K562 (cell line): ENCODE results near the gene PYROXD2. TPM values are rescaled to one million over a fixed set of nuclear protein-coding genes. Genes with fewer than 3 reads are reported as not detected.

Experiments
- ATAC-seq: fragments of 200-7000 bp; cut with Tn5 transposase; 3 replicates; pipeline ENCODE4 v1.9.1; 2020; ENCODE audit warnings: moderate library complexity
- BruUV-seq: library from RNA; stranded (reverse); fragments of 400-500 nt; replicated peaks from 2 replicates; lab custom pipeline; 2021; lab: Mats Ljungman, UMichigan
- CTCF ChIA-PET: fragments of 300-600 bp; formaldehyde crosslinking; extraction: SDS; loops from one replicate; lab custom pipeline; 2021; ENCODE audit warnings: low intra/inter-chr PET ratio; lab: Yijun Ruan, JAX
- POLR2A ChIA-PET: fragments of 300-600, 350-650 bp; sonication (Branson Sonifier 250); formaldehyde crosslinking; extraction: SDS; loops from one replicate; lab custom pipeline; 2021; ENCODE audit warnings: antibody characterized with exemption, inconsistent platforms; lab: Yijun Ruan, JAX
- DNase-seq, 4 experiments: peaks; one replicate each; pipeline versions ENCODE4 v3.0.0 to v3.0.0-alpha.2; 2011 to 2018; ENCODE audit warnings: low spot score in 3 of 4, mixed read lengths in 3 of 4; ENCODE audit errors: extremely low read depth in 1 of 4
- FAIRE-seq: peaks from 2 replicates; lab custom pipeline; 2011; peaks lifted over from hg19 to GRCh38; lab: Jason Lieb, UNC
- H2AFZ ChIP-seq: 2 replicates; pipeline ENCODE4 v1.6.0; 2011; ENCODE audit warnings: low read depth, low read length, control low read depth, inconsistent platforms
- H3K27ac ChIP-seq: fragments of 200-600 bp; 3 replicates; pipeline ENCODE4 v1.8.0; 2011; ENCODE audit warnings: low read depth, mild to moderate bottlenecking, control low read depth, inconsistent platforms, low read length, moderate library complexity, mixed read lengths; ENCODE audit errors: extremely low read depth
- H3K27me3 ChIP-seq, 2 experiments: fragments of 300-600 bp in 1 of 2; 2 replicates in 1 of 2; 3 replicates in 1 of 2; pipeline versions ENCODE4 v1.6.0 to v1.8.0; 2011; ENCODE audit warnings: inconsistent platforms in 2 of 2, low read length in 2 of 2, mild to moderate bottlenecking in 1 of 2, mixed read lengths in 1 of 2, moderate library complexity in 1 of 2; ENCODE audit not compliant: control insufficient read depth in 2 of 2, insufficient read depth in 2 of 2
- H3K36me3 ChIP-seq: fragments of 300-600 bp; 3 replicates; pipeline ENCODE4 v1.8.0; 2011; ENCODE audit warnings: mild to moderate bottlenecking, low read length, inconsistent platforms; ENCODE audit not compliant: control insufficient read depth, insufficient read depth
- H3K4me1 ChIP-seq, 2 experiments: fragments of 200-600 bp in 1 of 2; replicated peaks in 1 of 2; 2 replicates in 1 of 2; 3 replicates in 1 of 2; pipeline versions ENCODE4 v1.5.1 to v1.8.0; 2011; ENCODE audit warnings: inconsistent platforms in 2 of 2, low read length in 2 of 2, mild to moderate bottlenecking in 1 of 2, mixed read lengths in 1 of 2, moderate library complexity in 1 of 2; ENCODE audit not compliant: control insufficient read depth in 2 of 2, insufficient read depth in 2 of 2
- H3K4me2 ChIP-seq: 2 replicates; pipeline ENCODE4 v1.6.1; 2011; ENCODE audit warnings: low read length, control low read depth, inconsistent platforms, mixed read lengths; ENCODE audit not compliant: insufficient read depth
- H3K4me3 ChIP-seq: fragments of 200-600 bp; sonication (generic), shearing (Covaris generic); 2 replicates; pipeline ENCODE4 v1.5.1; 2016; ENCODE audit warnings: control low read depth, inconsistent platforms
- H3K79me2 ChIP-seq: fragments of 200-600 bp; 3 replicates; pipeline ENCODE4 v1.8.0; 2011; ENCODE audit warnings: low read length, inconsistent platforms; ENCODE audit not compliant: control insufficient read depth, insufficient read depth
- H3K9ac ChIP-seq, 2 experiments: 2 replicates each; pipeline versions ENCODE4 v1.6.0 to v1.6.1; 2011; ENCODE audit warnings: low read depth in 2 of 2, low read length in 2 of 2, control low read depth in 1 of 2, inconsistent platforms in 1 of 2, mild to moderate bottlenecking in 1 of 2, mixed read lengths in 1 of 2; ENCODE audit not compliant: insufficient read depth in 1 of 2
- H3K9me1 ChIP-seq: one replicate; pipeline ENCODE4 v1.6.0; 2011; ENCODE audit warnings: inconsistent platforms, mild to moderate bottlenecking, low read length, moderate library complexity; ENCODE audit not compliant: control insufficient read depth, insufficient read depth
- H3K9me3 ChIP-seq: replicated peaks from 2 replicates; pipeline ENCODE4 v1.5.1; 2011; ENCODE audit warnings: low read depth, low read length, inconsistent platforms; ENCODE audit not compliant: control insufficient read depth, insufficient read depth
- H4K20me1 ChIP-seq: replicated peaks from 2 replicates; pipeline ENCODE4 v1.6.1; 2011; ENCODE audit warnings: low read length, inconsistent platforms, mixed read lengths; ENCODE audit not compliant: control insufficient read depth, insufficient read depth
- CBX8 ChIP-seq: fragments of 200-600 bp; sonication (generic); IDR thresholded peaks from 2 replicates; pipeline ENCODE4 v1.6.1; 2012; ENCODE audit warnings: borderline replicate concordance, mixed run types, low read depth, mild to moderate bottlenecking, moderate library complexity, mixed read lengths, low read length, control low read depth, inconsistent platforms; ENCODE audit not compliant: poor library complexity, severe bottlenecking; ENCODE audit errors: extremely low read depth
- ZKSCAN1 ChIP-seq: fragments of 150-350 bp; IDR thresholded peaks from 2 replicates; pipeline ENCODE4 v1.6.1; 2016; ENCODE audit warnings: low read depth, low read length
- WGBS: fragments of 100-300 bp; shearing (Covaris generic); methylation state at CpG from one replicate; pipeline ENCODE4 v1.1.6; 2016; ENCODE audit warnings: low coverage, mixed read lengths; ENCODE audit not compliant: insufficient coverage; ENCODE audit errors: missing lambda C conversion rate; 5-methylcytosine and 5-hydroxymethylcytosine counted together
- in situ Hi-C: fragments of 300-500 bp; cut with MboI; formaldehyde crosslinking; loops from 4 replicates; pipeline ENCODE4 v1.15.0; 2018; ENCODE audit warnings: inconsistent platforms, mixed read lengths
- intact Hi-C: fragments of 100-400 bp; cut with micrococcal nuclease; formaldehyde crosslinking; loops from 2 replicates; pipeline ENCODE4 v1.14.2; 2022
- polyA plus RNA-seq, 8 experiments: library from polyadenylated mRNA; depleted of rRNA in 4 of 8; stranded (reverse) in 5 of 8; unstranded in 3 of 8; fragments of >200 nt; fragmentation: Nextera tagmentation in 2 of 8; fragmentation: Illumina TruSeq in 1 of 8; extraction: Ambion mirVana in 2 of 8; extraction: Trizol in 1 of 8; gene quantifications; 2 replicates each; pipeline versions ENCODE4 v1.2.1 to v1.2.3, GENCODE V29; 2011 to 2014; ENCODE audit warnings: inconsistent platforms in 1 of 8, missing spikeins in 1 of 8
- total RNA-seq, 7 experiments: library from RNA; depleted of rRNA in 6 of 7; stranded (reverse); fragments of >200 nt in 6 of 7; fragmentation: Illumina TruSeq in 2 of 7; extraction: Trizol in 2 of 7; gene quantifications; 2 replicates each; pipeline versions ENCODE4 v1.2.1 to v1.2.3, GENCODE V29; 2011 to 2021; ENCODE audit warnings: low replicate concordance in 1 of 7
- TF ChIP-seq, protein P1 (sequence below), 2 experiments: fragments of 250-450 bp in 1 of 2; fragments of 450-650 bp in 1 of 2; sonication (Bioruptor Pico) in 1 of 2; IDR thresholded peaks; 2 replicates each; pipeline versions ENCODE4 v1.6.1 to v1.8.0; 2016 to 2021; ENCODE audit warnings: mild to moderate bottlenecking in 2 of 2, moderate library complexity in 2 of 2, missing compliant biosample characterization in 1 of 2, missing genetic modification characterization in 1 of 2
- TF ChIP-seq, protein P2 (sequence below): fragments of 450-650 bp; IDR thresholded peaks from 2 replicates; pipeline ENCODE4 v1.6.1; 2016; ENCODE audit warnings: mild to moderate bottlenecking

The PYROXD2 gene
- total and polyA plus RNA-seq, 9 of the 15 experiments (the other 6 are each of a cell fraction or from before 2014, with no cell fraction given) = 0.14 to 1.4 (median 0.58) TPM

DNA sequence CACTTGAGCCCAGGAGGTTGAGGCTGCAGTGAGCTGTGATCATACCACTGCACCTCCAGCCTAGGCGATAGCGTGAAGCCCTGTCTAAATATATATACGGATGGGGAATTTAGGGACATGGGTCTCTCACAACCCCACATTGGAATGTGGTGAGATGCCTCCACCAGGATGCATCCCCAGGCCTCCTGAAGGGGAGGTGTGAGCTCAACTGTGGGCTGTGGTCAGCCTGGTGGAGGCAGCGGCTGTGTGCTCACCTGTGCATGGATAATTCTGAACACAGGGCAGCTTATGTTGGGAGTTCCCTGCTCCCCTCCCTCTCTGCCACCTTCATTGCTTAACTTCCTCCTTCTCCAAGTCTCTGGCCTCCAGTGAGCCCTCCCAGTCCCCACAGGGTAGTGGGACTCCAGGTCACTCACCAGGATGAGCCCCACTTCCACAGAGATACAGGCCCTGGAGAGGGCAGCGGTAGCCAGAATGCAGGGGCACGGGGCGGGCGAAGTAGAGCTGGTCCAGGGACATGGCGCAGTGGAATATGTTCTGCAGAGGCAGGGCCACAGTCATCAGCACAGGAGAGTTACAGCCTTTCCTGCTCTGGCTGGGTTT lies 30.4 kb downstream of the PYROXD2 start:
- no peak overlapping the region for H2AFZ ChIP-seq
- 7% methylated on average over 8 of the region's 9 CpGs for WGBS
- no peak overlapping the region for H3K27ac ChIP-seq
- DNase-seq (no peak), ATAC-seq (no peak), FAIRE-seq (no peak)
- H3K4me3 ChIP-seq = no peak overlapping the region
- H3K36me3 ChIP-seq = no peaks in the 10 kb centered on the region
- H3K27me3 ChIP-seq = peaks cover 3 to 46% of the 10 kb centered on the region in 2 experiments; a peak in 3 of 5 replicates
- intact Hi-C loops (no loop called here), in situ Hi-C loops (no loop called here)
- no peaks in the 10 kb centered on the region for H3K9me1 ChIP-seq
- no peak overlapping the region for H3K4me2 ChIP-seq
- peaks cover 6% of the 10 kb centered on the region in 2 experiments; a peak in 4 of 5 replicates for H3K4me1 ChIP-seq
- no TSS peak for BruUV-seq
- no peaks in the 10 kb centered on the region for H3K9me3 ChIP-seq
- ChIA-PET CTCF (no interaction called here), POLR2A (no interaction called here)
- H3K9ac ChIP-seq = no peak overlapping the region
- no peaks in the 10 kb centered on the region for H3K79me2 ChIP-seq
- TF ChIP-seq CBX8 (no peak), ZKSCAN1 (no peak)
- TF ChIP-seq, protein P1, sequence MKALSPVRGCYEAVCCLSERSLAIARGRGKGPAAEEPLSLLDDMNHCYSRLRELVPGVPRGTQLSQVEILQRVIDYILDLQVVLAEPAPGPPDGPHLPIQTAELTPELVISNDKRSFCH (CRISPR knock-in tag; IDR thresholded peaks at IDR 0.05) = no peak
- TF ChIP-seq, protein P1 (tag; IDR thresholded peaks at IDR 0.05) = no peak
- TF ChIP-seq, protein P2, sequence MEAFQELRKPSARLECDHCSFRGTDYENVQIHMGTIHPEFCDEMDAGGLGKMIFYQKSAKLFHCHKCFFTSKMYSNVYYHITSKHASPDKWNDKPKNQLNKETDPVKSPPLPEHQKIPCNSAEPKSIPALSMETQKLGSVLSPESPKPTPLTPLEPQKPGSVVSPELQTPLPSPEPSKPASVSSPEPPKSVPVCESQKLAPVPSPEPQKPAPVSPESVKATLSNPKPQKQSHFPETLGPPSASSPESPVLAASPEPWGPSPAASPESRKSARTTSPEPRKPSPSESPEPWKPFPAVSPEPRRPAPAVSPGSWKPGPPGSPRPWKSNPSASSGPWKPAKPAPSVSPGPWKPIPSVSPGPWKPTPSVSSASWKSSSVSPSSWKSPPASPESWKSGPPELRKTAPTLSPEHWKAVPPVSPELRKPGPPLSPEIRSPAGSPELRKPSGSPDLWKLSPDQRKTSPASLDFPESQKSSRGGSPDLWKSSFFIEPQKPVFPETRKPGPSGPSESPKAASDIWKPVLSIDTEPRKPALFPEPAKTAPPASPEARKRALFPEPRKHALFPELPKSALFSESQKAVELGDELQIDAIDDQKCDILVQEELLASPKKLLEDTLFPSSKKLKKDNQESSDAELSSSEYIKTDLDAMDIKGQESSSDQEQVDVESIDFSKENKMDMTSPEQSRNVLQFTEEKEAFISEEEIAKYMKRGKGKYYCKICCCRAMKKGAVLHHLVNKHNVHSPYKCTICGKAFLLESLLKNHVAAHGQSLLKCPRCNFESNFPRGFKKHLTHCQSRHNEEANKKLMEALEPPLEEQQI = no peak
- H4K20me1 ChIP-seq = peaks cover 4% of the 10 kb centered on the region; the same call in 1 of the 2 replicates
